ENCODE results near the gene TAOK1.

- TF ChIP-seq CTCF (IDR thresholded peaks at IDR 0.05; ENCODE audit: low read depth, low read length, poor library complexity, severe bottlenecking) (no peak), EZH2phosphoT487 (IDR thresholded peaks at IDR 0.05; ENCODE audit: borderline replicate concordance, low read length) (no peak)
Measured at GRCh38 chr17:29573871-29574731, 183.9 kb downstream of the TAOK1 start.
